Transverse colon (tissue), 4 donors: ENCODE results near the gene SCMH1.

Experiments
- CTCF ChIP-seq, 5 experiments: fragments of 200-600 bp in 3 of 5; fragments of 450-650 bp in 2 of 5; sonication (generic) in 3 of 5; IDR thresholded peaks; 1 replicate in 2 of 5; 2 replicates in 3 of 5; pipeline ENCODE4 v1.5.1; 2016 to 2017; ENCODE audit warnings: antibody characterized with exemption in 5 of 5, inconsistent platforms in 3 of 5, mild to moderate bottlenecking in 2 of 5, moderate library complexity in 1 of 5
- EP300 ChIP-seq: sonication (generic); formaldehyde crosslinking; IDR thresholded peaks from one replicate; pipeline ENCODE4 v1.6.1; 2017; ENCODE audit warnings: antibody characterized with exemption, low read depth
- POLR2A ChIP-seq: fragments of 450-650 bp; IDR thresholded peaks from one replicate; pipeline ENCODE4 v1.6.1; 2016; ENCODE audit warnings: antibody characterized with exemption, mild to moderate bottlenecking, moderate library complexity
- POLR2AphosphoS5 ChIP-seq, 3 donors: sonication (generic); formaldehyde crosslinking; IDR thresholded peaks; one replicate each; pipeline ENCODE4 v1.6.1; 2016; ENCODE audit warnings: antibody characterized with exemption in 3 of 3

GRCh38 chr1:41155105-41155504 is 87.0 kb downstream of the SCMH1 start:
- TF ChIP-seq CTCF (IDR thresholded peaks at IDR 0.05), result no peak
- no peak for TF ChIP-seq POLR2A
- no peak for TF ChIP-seq POLR2AphosphoS5 (IDR thresholded peaks at IDR 0.05)
- no peak for TF ChIP-seq EP300
